ENCODE results near the gene PPP1R36. TPM values are rescaled to one million over a fixed set of nuclear protein-coding genes. Genes with fewer than 3 reads are reported as not detected.

The PPP1R36 gene
- polyA plus RNA-seq, 1 donor = 1.5 TPM

Other genes starting within 250 kb of the PPP1R36 start
- 103 TPM for gene MTHFD1, start 161.6 kb upstream of the PPP1R36 start, polyA plus RNA-seq (ENCODE audit: insufficient read length)
- 9.3 TPM for gene AKAP5, start 84.5 kb upstream of the PPP1R36 start, polyA plus RNA-seq (ENCODE audit: insufficient read length)
- 14.6 TPM for gene ZBTB25, start 46.1 kb upstream of the PPP1R36 start, polyA plus RNA-seq (ENCODE audit: insufficient read length)
- 82.1 TPM for gene ZBTB1, start 45.2 kb upstream of the PPP1R36 start, polyA plus RNA-seq (ENCODE audit: insufficient read length)
- 13.4 TPM for gene HSPA2, start 9.2 kb upstream of the PPP1R36 start, polyA plus RNA-seq (ENCODE audit: insufficient read length)
- gene PLEKHG3, start 154.5 kb downstream of the PPP1R36 start, polyA plus RNA-seq (ENCODE audit: insufficient read length) = 83.8 TPM

Measured in left kidney (tissue), 1 donor.